ENCODE data around the gene KSR2.
A peak's percentile ranks its signal among the peaks of the same experiment; 100 is the strongest.

Gene KSR2

DNA sequence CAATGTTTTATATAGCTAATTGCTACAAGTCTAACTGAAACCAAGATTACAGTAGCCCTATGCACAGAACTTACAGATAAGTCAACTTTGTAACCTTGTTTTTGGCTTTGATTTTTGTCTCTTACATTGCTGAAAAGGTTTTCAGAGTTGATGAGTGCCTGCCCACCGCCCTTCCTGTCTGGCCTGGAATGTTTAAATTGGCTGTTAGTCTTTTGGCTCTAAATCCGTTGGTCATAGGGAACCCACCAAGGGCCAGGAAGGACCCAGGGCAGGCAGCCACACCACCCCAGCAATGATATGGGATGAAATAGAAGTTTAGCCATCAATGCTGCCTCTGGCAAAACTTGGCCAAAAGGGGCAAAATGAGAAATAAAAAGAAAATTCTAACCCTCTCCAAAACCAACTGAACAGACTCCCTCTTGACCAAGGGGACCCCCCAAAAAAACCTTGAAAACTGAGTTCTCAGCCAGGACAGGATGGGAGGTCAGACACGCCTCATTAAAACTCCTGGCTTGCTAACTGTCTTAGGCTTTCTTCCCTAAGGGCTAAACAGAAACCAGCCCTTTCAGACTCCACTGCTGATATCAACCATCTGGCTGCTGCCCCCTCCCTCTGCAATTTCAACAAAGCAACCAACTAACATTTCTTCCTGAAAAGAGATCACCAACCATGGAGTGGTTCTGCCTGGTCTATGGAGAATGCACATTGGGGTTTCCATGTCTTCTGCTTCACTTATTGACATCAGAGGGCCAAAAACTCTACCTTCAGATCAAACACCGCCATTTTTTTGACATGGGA lies 365.3 kb downstream of the KSR2 start:
- DNase-seq = no peak

DNA sequence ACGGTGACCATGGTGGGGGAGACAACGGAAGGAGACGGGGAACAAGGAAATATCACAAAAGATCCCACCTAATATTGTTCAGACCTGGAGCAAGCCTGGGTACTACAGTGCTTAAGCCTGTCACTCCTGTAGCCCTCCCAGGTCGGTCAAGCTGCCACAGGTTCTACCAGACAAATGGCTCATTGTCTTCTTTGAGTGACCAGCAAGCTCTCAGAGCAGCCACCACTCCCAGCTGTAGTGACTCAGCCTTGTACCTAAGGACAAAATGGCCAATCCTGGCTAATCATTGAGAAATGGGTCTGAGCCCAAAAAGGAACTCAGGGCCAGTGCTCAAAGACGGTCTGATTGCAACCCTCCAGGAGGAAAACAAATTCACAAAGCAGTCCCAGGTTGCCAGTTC lies 368.9 kb downstream of the KSR2 start:
- DNase-seq = no peak

GRCh38 chr12:117596968-117597367 lies 371.8 kb downstream of the KSR2 start:
- no peak for DNase-seq

- DNase-seq = no peak
Measured at GRCh38 chr12:117595751-117596150, 373.0 kb downstream of the KSR2 start.

DNA sequence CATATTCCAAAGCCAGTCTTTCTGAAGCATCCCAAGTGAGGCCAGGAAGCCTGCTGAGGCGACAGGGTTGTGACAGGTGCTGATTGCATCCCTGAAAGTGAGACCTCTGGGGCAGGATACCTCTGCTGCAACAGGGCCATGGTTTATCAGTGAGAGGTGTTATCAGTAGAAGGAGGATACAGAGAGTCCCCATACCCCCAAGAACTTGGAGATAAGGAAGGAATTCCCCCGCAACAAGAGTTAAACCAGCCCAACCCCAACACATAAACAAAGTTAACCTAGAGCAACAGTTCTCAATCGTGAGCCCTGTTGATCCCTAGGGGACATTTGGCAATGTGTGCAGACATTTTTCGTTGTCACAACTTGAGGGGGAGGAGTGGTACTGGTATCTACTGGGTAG lies 374.3 kb downstream of the KSR2 start:
- DNase-seq = no peak

- no peak for DNase-seq
Measured at GRCh38 chr12:117593815-117594400, 374.9 kb downstream of the KSR2 start.

DNA sequence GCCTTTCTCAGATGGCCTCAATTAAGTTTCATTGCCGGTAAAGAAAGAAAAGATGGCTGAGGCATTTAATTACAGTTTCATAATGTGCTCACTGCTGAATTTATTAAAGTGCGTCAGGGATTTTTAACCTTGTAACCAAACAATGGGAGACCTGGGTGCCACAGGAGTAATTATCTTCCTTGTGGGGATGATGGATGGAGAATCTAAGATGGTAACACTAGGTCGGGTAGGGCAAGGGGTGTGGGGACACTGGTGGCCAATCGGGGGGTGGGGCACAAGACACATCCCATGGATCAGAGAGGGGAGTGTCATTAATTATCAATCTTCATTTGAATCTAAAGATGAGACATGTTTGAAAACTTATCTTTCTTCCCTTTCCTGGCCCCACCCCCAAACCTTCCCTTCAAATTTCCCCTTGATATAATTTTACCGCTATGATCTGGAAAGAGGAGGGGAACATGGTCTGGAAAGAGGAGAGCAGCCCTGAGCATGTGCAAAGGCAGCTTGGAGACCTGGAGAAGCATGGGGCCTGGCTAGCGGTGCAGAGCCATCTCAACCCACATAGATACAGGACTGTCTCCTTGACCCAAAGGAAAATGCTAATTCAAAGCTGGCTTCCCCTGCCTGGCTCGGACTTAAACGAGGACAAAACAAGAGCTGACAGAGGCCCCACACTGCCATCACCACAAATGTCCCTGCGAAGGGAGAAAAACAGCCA lies 376.0 kb downstream of the KSR2 start:
- DNase-seq = no peak

- DNase-seq = no peak
Measured at GRCh38 chr12:117590999-117591398, 377.8 kb downstream of the KSR2 start.

DNA sequence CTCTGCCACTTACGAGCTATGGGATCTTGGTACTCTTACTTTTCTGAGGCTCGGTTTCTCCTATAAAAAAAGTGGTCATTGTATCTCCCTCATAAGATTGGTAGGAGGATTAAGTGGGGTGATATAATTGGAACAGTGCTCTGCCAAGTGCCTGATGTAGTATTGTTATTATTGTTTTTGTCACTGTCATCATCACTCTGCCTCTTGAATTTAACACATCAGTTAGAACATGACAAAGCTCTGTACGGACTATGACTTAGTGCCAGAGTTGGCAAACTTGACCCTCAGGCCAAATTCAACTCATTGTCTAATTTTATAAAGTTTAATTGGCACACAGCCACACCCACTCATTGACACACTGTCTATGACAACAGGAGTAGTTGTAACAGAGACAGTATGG lies 378.4 kb downstream of the KSR2 start:
- DNase-seq = no peak

GRCh38 chr12:117589021-117589420 lies 379.8 kb downstream of the KSR2 start:
- no peak for DNase-seq

DNA sequence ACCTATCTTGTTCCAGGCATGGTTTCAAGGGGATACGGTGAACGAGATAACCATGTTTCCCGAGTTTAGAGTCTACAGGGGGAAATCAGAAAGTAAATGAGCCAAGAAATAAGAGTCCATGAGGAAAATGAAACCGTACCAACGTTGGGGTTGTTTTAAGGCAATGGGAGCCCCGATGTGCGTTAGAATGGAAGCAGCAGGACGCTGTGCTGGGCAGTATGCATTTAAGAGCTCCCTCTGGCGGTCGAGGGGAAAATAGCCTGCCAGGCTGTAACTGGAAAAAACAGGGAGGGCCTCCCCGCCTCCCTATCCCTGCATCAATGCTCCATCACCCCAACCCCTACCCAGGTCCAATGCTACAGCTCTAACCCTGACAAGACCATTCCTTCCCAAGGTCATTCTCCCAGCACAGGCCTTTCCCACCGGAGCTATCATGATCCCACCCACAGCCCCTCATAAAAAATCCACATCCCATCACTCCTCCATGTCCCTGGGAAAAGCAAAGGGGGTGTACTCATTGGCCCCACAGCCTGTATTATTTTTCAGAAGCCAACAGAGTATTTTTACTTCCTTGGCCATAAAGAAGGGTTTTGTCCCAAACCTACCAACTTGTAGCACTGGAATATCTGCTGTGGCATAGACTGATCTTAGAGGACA lies 381.0 kb downstream of the KSR2 start:
- peak; percentile 63 for DNase-seq

- no peak for DNase-seq
Measured at GRCh38 chr12:117583677-117584225, 385.0 kb downstream of the KSR2 start.

DNA sequence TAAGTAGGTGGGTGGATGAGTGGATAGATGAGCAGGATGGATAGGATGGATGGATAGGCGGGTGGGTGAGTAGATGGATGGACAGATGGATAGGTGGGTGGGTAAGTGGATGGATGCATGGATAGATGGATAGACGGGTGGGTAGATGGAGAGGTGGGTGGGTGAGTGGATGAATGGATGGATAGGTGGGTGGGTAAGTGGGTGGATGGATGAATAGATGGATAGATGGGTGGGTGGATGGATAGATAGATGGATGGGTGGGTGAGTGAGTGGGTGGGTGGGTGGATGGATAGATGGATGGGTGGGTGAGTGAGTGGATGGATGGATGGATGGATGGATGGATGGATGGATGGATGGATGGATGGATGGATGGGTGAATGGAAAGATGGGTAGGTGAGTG lies 385.7 kb downstream of the KSR2 start:
- DNase-seq = no peak

DNA sequence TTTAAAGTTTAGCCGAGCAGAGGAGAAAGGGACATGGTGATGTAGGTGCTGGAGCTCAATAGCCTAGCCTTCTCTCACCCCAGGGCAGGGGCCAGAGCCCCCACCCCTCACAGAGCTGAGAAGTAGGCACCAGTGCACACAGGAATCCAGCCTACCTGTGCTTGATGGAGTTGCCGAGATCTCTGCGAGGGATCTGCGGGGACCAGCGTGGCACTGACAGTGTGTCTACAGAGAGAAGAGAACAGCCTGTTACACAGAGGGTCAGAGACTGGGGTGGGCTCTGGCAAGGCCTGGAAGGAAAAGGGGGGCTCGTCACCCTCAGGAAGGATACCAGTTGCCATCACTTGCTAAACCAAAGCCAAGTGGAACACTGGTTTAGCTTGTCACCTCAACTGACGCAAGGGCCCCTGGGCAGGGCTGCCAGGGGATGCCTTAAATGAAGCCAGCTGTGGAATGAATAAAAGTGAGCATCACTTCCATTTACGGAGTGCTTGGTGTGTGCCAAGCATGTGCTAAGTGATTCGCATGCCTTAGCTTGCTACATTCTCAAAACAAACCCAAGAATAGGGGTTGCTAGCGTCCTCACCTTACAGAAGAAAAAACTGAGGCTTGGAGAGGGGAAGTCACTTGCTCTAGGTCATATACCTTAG lies 386.5 kb downstream of the KSR2 start:
- no peak for DNase-seq

- DNase-seq = peak; percentile 5
Measured at GRCh38 chr12:117580718-117581062, 388.1 kb downstream of the KSR2 start.

DNA sequence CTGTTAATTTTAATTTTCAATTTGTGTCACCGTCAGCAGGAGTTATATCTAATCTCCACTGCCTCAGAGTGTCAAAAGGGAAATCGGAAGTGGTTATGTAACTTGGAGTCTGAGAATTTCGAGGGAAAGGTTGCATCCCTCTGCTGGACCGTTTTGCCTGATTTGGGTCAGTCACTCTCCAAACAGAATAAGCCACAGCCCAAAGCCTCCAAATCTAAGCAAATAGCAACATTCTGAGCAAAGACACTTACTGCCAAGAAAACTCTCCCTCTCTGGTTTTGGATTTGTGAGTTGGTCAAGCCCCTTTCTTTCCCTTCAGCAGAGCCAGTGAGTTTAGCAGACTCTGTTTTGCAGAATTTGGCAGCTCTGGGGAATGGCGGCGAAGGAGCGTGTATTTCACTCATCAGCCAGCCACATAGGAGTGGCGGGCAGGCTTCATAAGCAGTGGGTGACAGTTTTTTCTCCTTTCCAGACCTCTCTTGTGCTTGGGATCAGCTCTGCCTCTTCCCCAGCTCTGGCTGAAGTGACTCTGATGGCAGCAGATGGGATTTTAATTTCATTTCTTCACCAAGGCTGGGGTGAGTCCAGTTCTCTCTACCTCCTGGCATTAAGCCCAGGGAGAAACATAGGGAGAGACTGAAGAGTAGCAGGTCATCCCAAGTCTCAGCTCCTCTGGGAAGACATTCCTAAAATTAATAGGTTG lies 388.6 kb downstream of the KSR2 start:
- DNase-seq = no peak

DNA sequence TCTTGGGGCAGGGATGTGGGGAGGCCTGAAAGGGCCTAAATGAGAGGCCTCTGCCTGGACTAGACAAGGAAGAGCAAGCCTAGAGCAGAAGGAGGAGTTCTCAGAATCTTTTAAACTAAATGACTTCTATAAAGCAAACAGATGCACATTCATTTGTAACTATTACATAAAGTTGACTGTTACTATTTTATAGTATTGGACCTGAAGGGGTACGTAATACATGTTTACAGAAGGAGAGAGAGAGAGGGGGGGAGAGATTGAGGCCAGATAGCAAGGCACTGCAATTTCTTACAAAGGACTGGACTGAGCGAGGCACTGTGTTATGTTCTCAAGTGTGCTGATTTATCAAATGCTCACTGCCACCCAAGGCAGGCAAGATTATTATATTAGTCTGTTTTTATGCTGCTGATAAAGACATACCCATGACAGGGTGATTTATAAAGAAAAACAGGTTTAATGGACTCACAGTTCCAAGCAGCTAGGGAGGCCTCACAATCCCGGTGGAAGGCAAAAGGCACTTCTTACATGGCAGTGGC lies 391.6 kb downstream of the KSR2 start:
- no peak for DNase-seq

DNA sequence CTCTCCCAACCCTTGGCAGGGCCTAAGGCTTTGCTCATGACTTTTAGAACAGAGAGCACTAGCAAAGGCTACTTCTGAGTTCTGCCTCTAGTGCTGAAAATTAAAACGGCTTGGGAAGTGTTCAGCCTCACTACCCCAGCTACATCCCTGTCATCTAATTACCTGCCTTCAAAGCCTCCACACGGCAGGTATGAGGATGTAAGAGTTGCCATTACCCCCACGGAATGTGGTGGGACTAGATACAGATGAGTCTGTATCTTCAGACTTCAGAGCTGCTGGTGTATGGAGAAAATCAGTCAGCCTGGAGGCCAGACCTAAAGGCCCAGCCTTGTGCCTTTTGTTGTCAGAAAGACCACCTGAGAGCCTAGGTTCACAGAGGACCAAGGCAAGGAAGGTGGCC lies 392.7 kb downstream of the KSR2 start:
- no peak for DNase-seq

DNA sequence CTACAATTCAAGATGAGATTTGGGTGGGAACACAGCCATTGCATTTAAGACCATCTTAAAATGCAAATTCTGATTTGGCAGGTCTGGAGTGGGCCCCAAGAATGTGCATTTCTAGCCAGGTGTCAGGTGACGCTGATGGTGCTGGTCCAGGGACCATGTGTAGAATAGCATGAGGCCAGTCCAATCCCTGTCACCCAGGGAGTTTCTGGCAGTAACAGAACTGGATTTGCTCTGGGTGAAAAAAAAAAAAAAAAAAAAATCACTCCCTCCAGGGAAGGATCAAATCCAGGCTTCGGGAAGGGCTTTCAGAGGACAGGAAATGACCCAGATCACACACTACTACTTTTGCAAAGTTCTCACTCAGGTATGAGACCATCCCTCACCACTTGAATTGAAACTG lies 394.1 kb downstream of the KSR2 start:
- DNase-seq = no peak

DNA sequence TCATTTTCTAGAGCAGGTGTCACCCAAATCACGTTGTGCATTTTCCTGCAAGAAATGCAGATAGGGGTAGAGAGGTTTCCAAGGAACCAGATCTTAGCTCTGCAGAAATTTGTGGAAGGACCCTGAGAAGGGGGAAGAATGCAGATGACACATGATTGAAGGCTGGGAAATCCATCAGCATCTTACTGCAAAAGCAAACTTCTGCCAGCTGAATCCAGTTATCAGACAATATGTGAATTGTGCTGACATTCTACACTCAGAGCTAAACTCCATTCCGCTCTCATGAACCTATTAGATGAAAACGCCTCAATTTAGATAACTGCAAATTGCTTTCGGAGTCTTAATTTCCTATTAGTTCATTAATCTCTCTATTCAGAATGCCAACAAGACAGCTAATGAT lies 396.0 kb downstream of the KSR2 start:
- no peak for DNase-seq

GRCh38 chr12:117571321-117571720 lies 397.5 kb downstream of the KSR2 start:
- no peak for DNase-seq

DNA sequence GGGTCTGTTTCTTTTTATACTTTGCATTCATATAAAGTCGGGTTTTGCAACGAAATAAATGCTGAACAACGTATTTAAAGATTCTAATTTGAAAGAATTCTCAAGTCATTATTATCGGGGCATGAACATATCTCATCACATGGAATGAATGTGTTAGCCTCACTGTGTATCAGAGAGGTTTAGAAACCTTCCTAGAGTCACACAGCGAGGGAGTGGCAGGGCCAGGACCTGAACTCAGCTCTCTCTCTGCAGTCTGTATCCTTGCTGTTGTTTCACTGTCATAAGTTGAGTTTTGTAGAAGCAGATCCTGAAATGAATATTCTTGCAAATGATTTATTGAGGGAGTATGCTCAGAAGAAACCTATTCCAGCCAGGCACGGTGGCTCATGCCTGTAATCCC lies 398.2 kb downstream of the KSR2 start:
- no peak for DNase-seq
